ENCODE measurements around the gene CENPE. TPM values are rescaled to one million over a fixed set of nuclear protein-coding genes. Genes with fewer than 3 reads are reported as not detected.

CENPE gene
- total and polyA plus RNA-seq, 2 of the 8 experiments (the other 6 are each of a cell fraction or from before 2014, with no cell fraction given) = 2.1 to 49.0 TPM

DNA sequence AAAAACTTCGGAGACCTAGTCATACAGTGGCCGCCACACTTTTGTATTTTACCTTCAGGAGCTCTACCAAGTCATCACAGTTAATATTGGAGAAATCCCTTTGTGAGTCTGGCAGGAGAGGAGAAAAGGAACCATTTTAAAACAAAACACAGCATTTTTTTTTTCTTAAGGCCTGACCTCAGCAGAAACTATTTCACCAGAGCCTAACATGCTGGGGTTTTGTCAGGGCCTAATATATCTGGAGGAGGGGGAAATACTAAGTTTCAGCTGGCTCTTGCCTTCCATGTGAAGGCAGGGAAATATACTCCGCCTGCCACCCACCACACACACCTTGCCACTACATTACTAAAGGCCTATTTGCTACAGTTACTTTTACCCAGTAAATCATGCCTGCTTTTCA lies 72.0 kb downstream of the CENPE start (continued):
- TF ChIP-seq, protein P1, sequence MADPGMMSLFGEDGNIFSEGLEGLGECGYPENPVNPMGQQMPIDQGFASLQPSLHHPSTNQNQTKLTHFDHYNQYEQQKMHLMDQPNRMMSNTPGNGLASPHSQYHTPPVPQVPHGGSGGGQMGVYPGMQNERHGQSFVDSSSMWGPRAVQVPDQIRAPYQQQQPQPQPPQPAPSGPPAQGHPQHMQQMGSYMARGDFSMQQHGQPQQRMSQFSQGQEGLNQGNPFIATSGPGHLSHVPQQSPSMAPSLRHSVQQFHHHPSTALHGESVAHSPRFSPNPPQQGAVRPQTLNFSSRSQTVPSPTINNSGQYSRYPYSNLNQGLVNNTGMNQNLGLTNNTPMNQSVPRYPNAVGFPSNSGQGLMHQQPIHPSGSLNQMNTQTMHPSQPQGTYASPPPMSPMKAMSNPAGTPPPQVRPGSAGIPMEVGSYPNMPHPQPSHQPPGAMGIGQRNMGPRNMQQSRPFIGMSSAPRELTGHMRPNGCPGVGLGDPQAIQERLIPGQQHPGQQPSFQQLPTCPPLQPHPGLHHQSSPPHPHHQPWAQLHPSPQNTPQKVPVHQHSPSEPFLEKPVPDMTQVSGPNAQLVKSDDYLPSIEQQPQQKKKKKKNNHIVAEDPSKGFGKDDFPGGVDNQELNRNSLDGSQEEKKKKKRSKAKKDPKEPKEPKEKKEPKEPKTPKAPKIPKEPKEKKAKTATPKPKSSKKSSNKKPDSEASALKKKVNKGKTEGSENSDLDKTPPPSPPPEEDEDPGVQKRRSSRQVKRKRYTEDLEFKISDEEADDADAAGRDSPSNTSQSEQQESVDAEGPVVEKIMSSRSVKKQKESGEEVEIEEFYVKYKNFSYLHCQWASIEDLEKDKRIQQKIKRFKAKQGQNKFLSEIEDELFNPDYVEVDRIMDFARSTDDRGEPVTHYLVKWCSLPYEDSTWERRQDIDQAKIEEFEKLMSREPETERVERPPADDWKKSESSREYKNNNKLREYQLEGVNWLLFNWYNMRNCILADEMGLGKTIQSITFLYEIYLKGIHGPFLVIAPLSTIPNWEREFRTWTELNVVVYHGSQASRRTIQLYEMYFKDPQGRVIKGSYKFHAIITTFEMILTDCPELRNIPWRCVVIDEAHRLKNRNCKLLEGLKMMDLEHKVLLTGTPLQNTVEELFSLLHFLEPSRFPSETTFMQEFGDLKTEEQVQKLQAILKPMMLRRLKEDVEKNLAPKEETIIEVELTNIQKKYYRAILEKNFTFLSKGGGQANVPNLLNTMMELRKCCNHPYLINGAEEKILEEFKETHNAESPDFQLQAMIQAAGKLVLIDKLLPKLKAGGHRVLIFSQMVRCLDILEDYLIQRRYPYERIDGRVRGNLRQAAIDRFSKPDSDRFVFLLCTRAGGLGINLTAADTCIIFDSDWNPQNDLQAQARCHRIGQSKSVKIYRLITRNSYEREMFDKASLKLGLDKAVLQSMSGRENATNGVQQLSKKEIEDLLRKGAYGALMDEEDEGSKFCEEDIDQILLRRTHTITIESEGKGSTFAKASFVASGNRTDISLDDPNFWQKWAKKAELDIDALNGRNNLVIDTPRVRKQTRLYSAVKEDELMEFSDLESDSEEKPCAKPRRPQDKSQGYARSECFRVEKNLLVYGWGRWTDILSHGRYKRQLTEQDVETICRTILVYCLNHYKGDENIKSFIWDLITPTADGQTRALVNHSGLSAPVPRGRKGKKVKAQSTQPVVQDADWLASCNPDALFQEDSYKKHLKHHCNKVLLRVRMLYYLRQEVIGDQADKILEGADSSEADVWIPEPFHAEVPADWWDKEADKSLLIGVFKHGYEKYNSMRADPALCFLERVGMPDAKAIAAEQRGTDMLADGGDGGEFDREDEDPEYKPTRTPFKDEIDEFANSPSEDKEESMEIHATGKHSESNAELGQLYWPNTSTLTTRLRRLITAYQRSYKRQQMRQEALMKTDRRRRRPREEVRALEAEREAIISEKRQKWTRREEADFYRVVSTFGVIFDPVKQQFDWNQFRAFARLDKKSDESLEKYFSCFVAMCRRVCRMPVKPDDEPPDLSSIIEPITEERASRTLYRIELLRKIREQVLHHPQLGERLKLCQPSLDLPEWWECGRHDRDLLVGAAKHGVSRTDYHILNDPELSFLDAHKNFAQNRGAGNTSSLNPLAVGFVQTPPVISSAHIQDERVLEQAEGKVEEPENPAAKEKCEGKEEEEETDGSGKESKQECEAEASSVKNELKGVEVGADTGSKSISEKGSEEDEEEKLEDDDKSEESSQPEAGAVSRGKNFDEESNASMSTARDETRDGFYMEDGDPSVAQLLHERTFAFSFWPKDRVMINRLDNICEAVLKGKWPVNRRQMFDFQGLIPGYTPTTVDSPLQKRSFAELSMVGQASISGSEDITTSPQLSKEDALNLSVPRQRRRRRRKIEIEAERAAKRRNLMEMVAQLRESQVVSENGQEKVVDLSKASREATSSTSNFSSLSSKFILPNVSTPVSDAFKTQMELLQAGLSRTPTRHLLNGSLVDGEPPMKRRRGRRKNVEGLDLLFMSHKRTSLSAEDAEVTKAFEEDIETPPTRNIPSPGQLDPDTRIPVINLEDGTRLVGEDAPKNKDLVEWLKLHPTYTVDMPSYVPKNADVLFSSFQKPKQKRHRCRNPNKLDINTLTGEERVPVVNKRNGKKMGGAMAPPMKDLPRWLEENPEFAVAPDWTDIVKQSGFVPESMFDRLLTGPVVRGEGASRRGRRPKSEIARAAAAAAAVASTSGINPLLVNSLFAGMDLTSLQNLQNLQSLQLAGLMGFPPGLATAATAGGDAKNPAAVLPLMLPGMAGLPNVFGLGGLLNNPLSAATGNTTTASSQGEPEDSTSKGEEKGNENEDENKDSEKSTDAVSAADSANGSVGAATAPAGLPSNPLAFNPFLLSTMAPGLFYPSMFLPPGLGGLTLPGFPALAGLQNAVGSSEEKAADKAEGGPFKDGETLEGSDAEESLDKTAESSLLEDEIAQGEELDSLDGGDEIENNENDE (IDR thresholded peaks at IDR 0.05; ENCODE audit: insufficient replicate concordance, low read length) = no peak
- TF ChIP-seq ATF2 (IDR thresholded peaks at IDR 0.05; ENCODE audit: low read length) (no peak), POLR2A (IDR thresholded peaks at IDR 0.05; ENCODE audit: control extremely low read depth in 1 of 2, low read depth in 2 of 2, low read length in 2 of 2) (no peak), HDAC6 (IDR thresholded peaks at IDR 0.05; ENCODE audit: low read depth, low read length) (no peak), CREB1 (IDR thresholded peaks at IDR 0.05) (no peak), BRCA1 (IDR thresholded peaks at IDR 0.05; ENCODE audit: low read depth, low read length) (no peak), JUND (IDR thresholded peaks at IDR 0.05; ENCODE audit: low read length) (no peak)
- TF ChIP-seq, protein P2, sequence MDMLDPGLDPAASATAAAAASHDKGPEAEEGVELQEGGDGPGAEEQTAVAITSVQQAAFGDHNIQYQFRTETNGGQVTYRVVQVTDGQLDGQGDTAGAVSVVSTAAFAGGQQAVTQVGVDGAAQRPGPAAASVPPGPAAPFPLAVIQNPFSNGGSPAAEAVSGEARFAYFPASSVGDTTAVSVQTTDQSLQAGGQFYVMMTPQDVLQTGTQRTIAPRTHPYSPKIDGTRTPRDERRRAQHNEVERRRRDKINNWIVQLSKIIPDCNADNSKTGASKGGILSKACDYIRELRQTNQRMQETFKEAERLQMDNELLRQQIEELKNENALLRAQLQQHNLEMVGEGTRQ (IDR thresholded peaks at IDR 0.05; ENCODE audit: low read length) = no peak

Measured in H1 (cell line).